Placental pericyte (primary cell): ENCODE measurements around the gene ASPHD2. TPM values are rescaled to one million over a fixed set of nuclear protein-coding genes. Genes with fewer than 3 reads are reported as not detected.

Source experiments
- small RNA-seq: library from RNA; depleted of rRNA; stranded (forward); fragments of <200 nt; gene quantifications from one replicate; pipeline ENCODE3, GENCODE V24; 2012; ENCODE audit warnings: low replicate concordance
- total RNA-seq: library from RNA; depleted of rRNA; stranded (reverse); fragments of >200 nt; gene quantifications from 2 replicates; pipeline ENCODE4 v1.2.3, GENCODE V29; 2012

ASPHD2 gene, protein sequence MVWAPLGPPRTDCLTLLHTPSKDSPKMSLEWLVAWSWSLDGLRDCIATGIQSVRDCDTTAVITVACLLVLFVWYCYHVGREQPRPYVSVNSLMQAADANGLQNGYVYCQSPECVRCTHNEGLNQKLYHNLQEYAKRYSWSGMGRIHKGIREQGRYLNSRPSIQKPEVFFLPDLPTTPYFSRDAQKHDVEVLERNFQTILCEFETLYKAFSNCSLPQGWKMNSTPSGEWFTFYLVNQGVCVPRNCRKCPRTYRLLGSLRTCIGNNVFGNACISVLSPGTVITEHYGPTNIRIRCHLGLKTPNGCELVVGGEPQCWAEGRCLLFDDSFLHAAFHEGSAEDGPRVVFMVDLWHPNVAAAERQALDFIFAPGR
- total RNA-seq = 0.66 and 0.86 TPM in 2 replicates

GRCh38 chr22:26428515-26429457, at the start of gene ASPHD2:
ASPHD2 (plus strand) TSS chr22:26429260; CDS start chr22:26433616, 4,356 bp downstream.

DNA sequence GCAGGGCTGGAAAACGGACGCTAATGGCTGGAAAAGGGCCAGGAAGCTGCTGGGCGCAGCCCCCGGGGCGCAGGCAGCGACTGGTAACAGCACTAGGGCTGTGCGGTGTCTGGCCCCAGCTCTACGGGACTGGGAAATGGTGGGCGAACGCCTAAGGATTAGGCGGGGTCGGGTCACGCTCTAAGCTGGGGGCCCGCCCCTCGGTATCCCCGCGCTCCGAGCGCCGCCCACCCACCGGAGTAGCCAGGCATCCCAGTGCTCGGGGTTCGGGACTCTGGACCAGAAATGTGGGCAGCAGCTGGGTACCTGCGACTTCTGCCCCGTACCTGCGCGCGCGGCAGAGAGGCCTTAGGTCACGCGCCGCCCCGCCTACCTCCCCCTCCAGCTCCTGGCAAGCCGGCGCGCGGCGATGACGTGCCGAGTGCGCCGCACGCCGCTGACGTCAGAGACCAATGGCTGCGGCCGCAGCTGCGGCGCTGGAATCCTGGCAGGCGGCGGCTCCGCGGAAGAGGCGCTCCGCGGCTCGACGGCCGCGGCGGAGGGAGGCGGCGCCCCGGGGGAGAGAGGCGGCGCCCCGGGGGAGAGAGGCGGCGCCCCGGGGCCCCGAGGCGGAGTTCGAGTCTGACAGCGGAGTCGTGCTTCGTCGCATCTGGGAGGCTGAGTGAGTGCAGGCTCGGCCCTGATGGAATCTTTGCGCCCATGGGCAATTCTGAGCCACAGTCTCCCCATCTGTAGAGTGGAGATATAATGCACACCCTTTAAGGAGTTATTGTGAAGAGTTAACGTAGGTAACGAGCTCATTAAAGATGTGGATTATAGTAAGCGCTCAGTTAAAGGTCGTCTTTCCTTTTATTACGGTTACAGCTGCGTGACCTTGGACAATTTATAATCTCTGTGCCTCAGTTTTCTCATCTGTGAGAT, 54.6 kb downstream of the ASPHD2 start, which contains the start of the genes HPS4 and SRRD:
Gene HPS4, minus strand, starts transcription at position 345 of the 921 bp plus-strand sequence. CDS start 2,021 bp downstream, outside the sequence.
Gene SRRD, plus strand, starts transcription at position 439 of the 921 bp plus-strand sequence. Its CDS starts 14 bp downstream, at position 453.

Small RNAs within 50 kb of the gene (small RNA-seq; reads per million reads assigned to genes)
- not detected for gene RNA5SP495

Other genes starting within 250 kb of the ASPHD2 start
- gene HPS4, start 54.5 kb downstream of the ASPHD2 start, total RNA-seq = 34.8 and 37.6 TPM in 2 replicates
- gene SRRD, start 54.6 kb downstream of the ASPHD2 start, total RNA-seq = 13.1 and 15.0 TPM in 2 replicates
- gene TFIP11, start 83.2 kb downstream of the ASPHD2 start, total RNA-seq = 37.4 and 47.0 TPM in 2 replicates
- 42.0 and 82.9 TPM in 2 replicates for gene TPST2, start 160.9 kb downstream of the ASPHD2 start, total RNA-seq
- gene CRYBB1, start 188.8 kb downstream of the ASPHD2 start, total RNA-seq = not detected in 2 replicates
- not detected in 2 replicates for gene CRYBA4, start 192.7 kb downstream of the ASPHD2 start, total RNA-seq
- gene MIAT, start 228.3 kb downstream of the ASPHD2 start, total RNA-seq = 1.1 TPM in 2 replicates